PC-3 (cell line): ENCODE measurements around the gene SPRED2.

ENCODE experiments used
- CTCF ChIP-seq: fragments of 300-600 bp; sonication (generic); conservative IDR thresholded peaks from 2 replicates; pipeline ENCODE4 v1.5.1; 2017; ENCODE audit warnings: antibody characterized with exemption, low read depth, mild to moderate bottlenecking, low read length
- EZH2 ChIP-seq: fragments of 300-600 bp; sonication (generic); IDR thresholded peaks from one replicate; pipeline ENCODE4 v1.6.1; 2017; ENCODE audit warnings: antibody characterized with exemption, mild to moderate bottlenecking, low read length; ENCODE audit not compliant: unreplicated experiment

GRCh38 chr2:65466551-65466950 is 34.2 kb upstream of the SPRED2 start:
- TF ChIP-seq CTCF = no peak
- TF ChIP-seq EZH2 = no peak
